GM18526 (cell line): ENCODE measurements around the gene HMCN2.

ENCODE experiments used
- POLR2A ChIP-seq: IDR thresholded peaks from 3 replicates; pipeline ENCODE4 v1.6.1; 2011; ENCODE audit not compliant: insufficient read length; ENCODE audit errors: extremely low read depth

The HMCN2 gene

GRCh38 chr9:130290291-130291181, 25.0 kb downstream of the HMCN2 start:
- TF ChIP-seq POLR2A: no peak

GRCh38 chr9:130291474-130291873, 25.9 kb downstream of the HMCN2 start:
- no peak for TF ChIP-seq POLR2A

DNA sequence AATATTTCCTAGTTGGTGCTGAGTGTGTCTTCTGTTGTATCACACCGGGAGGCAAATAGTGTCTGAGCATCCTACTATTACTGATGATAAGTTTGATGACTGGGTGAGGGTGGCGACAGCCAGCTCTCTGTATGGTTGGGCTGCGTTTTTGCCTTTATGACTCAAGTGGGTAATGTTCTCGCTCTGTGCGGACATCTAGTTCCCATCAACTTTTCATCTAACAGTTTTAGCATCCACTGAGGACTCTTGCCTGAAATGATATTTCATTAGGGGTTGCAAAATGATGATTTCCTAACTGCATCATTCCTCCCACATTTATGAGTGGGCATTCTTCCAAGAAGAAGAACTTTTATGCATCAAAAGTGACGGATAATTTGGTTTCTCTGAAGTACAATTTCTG, 26.5 kb downstream of the HMCN2 start:
- TF ChIP-seq POLR2A: no peak

DNA sequence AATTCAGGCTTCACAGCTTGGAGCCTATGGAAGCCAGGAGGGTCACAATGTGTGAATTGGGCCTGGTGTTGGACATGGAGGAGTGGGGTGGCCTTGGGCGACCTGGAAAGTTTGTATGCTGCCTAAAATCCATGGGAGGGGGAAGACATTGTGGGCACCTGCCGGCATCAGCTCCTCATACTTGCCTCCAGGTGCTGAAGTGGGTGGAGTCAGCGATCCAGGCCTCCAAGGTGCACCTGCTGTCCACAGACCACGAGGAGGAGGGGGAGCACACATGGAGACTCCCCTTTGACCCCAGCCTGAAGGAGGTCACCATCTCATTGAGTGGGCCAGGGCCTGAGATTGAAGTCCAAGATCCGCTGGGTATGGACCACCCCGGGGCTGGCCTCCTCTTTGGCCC, 29.1 kb downstream of the HMCN2 start:
- TF ChIP-seq POLR2A: no peak

DNA sequence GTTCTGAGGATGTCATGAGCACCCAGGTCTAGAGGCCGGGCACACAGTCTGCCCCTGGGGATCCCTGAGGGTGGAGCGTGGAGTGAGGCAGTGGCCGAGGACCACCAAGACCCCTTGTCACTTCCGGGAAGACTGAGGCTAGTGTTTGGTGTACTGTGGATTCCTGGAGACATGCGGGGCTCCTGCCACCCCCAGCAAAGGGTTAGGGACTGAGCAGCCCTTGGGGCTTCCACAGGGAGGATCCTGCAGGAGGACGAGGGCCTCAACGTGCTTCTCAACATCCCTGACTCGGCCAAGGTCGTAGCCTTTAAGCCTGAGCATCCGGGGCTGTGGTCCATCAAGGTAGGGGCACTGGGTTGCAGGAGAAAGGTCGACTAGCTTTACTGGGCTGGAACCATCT, 29.9 kb downstream of the HMCN2 start:
- no peak for TF ChIP-seq POLR2A

GRCh38 chr9:130295945-130296782, 30.6 kb downstream of the HMCN2 start:
- TF ChIP-seq POLR2A: no peak

DNA sequence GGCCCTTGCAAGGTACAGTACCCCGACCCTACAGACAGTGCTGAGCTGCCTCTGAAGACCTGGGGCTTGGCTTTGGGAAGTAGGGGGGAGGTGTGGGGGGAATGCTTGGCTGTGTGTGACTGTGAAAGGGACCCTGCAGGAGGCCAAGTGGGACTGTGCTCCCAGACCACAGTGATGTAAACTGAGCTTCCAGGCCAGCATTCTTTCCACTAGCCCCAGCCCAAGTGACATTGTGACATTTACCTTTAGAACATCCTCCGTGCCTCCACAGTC, 31.2 kb downstream of the HMCN2 start:
- TF ChIP-seq POLR2A: no peak

GRCh38 chr9:130297371-130297770, 31.8 kb downstream of the HMCN2 start:
- TF ChIP-seq POLR2A: no peak

GRCh38 chr9:130298662-130299279, 33.2 kb downstream of the HMCN2 start:
- TF ChIP-seq POLR2A: no peak

DNA sequence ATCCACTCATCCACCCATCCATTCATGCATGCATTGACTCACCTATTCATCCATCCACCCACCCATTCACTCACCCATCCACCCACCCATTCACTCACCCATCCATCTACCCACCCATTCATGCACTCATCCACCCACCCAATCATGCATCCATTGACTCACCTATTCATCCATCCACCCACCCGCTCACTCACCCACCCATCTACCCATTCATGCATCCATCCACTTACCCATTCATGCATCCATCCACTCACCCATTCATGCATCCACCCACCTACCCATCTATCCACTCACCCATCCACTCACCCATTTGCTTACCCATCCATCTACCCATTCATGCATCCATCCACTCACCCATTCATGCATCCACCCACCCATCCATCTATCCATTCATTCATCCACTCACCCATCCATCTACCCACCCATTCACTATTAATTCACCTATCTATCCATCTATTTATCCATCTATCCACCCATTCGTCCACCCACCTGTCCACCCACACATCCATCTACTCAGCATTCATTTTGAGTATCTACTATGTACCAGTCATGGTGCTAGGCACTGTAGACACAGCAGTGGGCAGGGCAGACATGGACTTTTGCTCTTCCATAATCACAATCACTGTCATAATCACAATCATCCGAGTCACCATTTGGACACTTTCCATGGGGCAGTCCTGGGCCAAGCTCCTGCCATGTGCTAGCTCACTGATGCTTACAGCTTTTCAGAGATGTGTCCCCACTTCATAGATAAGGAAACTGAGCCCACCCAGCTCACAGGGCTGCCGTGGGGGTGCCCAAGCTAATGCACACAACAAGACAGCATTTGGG, 34.4 kb downstream of the HMCN2 start:
- no peak for TF ChIP-seq POLR2A

- TF ChIP-seq POLR2A: no peak
These were observed 35.2 kb downstream of the HMCN2 start for GRCh38 chr9:130300739-130301138.

DNA sequence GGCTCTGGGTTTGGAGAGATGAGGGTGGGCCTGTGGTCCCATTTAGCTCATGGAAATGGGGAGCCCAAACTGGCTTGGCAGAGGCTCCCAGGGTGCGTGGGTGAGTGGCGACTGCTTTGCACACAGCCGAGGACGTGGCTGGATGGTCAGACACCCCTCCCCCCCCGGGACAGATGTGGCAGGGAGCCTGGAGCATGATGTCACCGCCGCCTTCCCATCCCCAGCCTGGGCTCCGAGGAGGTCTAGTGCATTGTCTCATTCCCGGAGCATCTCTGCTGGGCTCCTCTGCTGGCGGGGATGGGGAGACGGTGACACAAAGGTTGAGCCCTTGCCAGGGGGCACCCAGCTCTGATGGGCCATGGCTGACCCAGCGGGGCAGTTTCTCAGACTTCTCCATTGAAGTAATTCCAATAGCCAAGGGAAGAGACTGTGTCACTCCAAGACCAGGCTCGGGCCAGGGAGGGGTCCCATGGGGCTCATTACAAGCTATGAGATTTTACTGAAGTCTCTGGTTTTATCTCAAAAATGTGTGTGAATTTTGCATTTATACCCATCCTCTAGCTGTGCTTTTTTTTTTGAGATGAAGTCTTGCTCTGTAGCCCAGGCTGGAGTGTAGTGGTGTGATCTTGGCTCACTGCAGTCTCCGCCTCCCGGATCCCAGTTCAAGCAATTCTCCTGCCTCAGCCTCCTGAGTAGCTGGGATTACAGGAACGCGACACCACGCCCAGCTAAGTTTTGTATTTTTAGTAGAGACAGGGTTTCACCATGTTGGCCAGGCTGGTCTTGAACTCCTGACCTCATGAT, 36.1 kb downstream of the HMCN2 start:
- no peak for TF ChIP-seq POLR2A

- TF ChIP-seq POLR2A: no peak
These were observed 37.4 kb downstream of the HMCN2 start for GRCh38 chr9:130302785-130303612.

DNA sequence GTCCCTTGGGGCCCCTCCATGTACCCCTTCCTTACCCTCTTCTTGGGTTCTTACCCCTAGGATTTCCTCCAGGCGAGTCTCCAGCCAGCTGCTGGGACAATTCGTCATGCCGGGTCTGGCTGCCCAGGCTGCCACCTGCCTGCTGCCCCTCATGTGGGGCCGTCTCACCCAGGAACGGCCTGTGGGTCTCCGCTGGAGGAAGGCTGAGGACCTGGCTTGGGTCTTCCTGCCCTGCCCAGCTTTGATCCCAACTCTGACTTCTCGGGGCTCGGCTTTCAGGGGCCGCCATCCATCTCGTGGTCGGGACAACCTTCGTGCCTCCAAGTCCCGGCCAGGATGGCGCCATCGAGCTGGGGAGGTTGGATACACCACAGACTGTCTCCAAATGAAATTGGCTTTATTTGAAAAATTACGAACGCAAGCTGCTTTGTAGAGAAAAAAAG, 38.1 kb downstream of the HMCN2 start:
- no peak for TF ChIP-seq POLR2A

GRCh38 chr9:130304116-130304515, 38.6 kb downstream of the HMCN2 start:
- no peak for TF ChIP-seq POLR2A
